Measurements from ENCODE around the gene CFAP53. TPM values are rescaled to one million over a fixed set of nuclear protein-coding genes. Genes with fewer than 3 reads are reported as not detected.

The CFAP53 gene
- total and polyA plus RNA-seq, 2 of the 4 experiments (the other 2 are of a cell fraction): under 0.01 to 0.12 TPM

DNA sequence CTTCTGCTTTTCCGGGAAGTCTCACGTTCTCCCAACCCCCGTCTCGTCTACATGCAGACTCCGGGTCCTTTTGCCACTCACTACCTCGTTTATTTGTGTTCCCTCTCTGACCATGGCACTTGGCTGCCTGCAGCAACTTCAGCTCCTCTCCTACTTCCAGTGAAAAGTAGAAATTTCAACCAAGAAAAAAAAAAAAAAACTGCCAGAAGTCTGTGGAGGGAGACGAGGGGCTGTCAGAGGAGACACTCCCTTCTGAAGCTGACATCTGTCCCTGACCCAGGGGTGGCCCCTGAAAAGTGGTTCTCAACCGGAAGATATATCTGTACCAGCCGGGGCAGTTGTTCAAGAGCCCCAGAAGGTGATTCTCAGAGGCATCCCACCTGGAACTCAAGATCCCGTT lies 70.6 kb downstream of the CFAP53 start:
- no peak overlapping the region for H2AK5ac ChIP-seq (ENCODE audit: low read depth, low read length)
- H3K4me3 ChIP-seq (ENCODE audit: insufficient read depth, low read depth, low read length): no peak overlapping the region
- TF ChIP-seq MXI1 (IDR thresholded peaks at IDR 0.05; ENCODE audit: borderline replicate concordance, low read depth, low read length) (no peak), SMC3 (IDR thresholded peaks at IDR 0.05; ENCODE audit: low read depth, low read length) (no peak), CTCF (conservative IDR thresholded peaks at IDR 0.05; ENCODE audit: low read depth, low read length) (no peak), MAFK (IDR thresholded peaks at IDR 0.05; ENCODE audit: low read depth, low read length) (no peak), FOS (IDR thresholded peaks at IDR 0.05; ENCODE audit: low read depth, low read length) (no peak), BHLHE40 (IDR thresholded peaks at IDR 0.05; ENCODE audit: low read depth, low read length) (no peak), POLR2A (IDR thresholded peaks at IDR 0.05; ENCODE audit: low read depth, low read length) (no peak), CEBPB (IDR thresholded peaks at IDR 0.05; ENCODE audit: low read depth, low read length) (no peak), CHD1 (IDR thresholded peaks at IDR 0.05; ENCODE audit: low read depth, low read length) (no peak), NFE2L2 (IDR thresholded peaks at IDR 0.05; ENCODE audit: low read depth, low read length) (no peak), RFX5 (IDR thresholded peaks at IDR 0.05; ENCODE audit: low read depth, low read length) (no peak), RCOR1 (IDR thresholded peaks at IDR 0.05; ENCODE audit: insufficient replicate concordance, low read length) (no peak)
- TF ChIP-seq, protein P1, sequence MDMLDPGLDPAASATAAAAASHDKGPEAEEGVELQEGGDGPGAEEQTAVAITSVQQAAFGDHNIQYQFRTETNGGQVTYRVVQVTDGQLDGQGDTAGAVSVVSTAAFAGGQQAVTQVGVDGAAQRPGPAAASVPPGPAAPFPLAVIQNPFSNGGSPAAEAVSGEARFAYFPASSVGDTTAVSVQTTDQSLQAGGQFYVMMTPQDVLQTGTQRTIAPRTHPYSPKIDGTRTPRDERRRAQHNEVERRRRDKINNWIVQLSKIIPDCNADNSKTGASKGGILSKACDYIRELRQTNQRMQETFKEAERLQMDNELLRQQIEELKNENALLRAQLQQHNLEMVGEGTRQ (IDR thresholded peaks at IDR 0.05; ENCODE audit: low read depth, low read length): no peak
- no peak overlapping the region for H2AFZ ChIP-seq (replicated peaks; ENCODE audit: low read length, poor library complexity)
- no CpG with 5 or more reads among the region's 10 CpGs for WGBS, 2 experiments (ENCODE audit: extremely low coverage in 2 of 2, insufficient read length in 1 of 2)
- H3K9ac ChIP-seq (ENCODE audit: low read depth, low read length): no peak overlapping the region
- intact Hi-C loops (cut with micrococcal nuclease): no loop called here
- H4K5ac ChIP-seq (ENCODE audit: low read depth, low read length): no peak overlapping the region
- no peak overlapping the region for H3K56ac ChIP-seq (ENCODE audit: extremely low read depth, insufficient read depth, low read length)
- H2BK15ac ChIP-seq (ENCODE audit: low read depth, low read length): no peak overlapping the region
- H4K91ac ChIP-seq (ENCODE audit: insufficient read depth, low read depth, low read length): no peak overlapping the region
- H2BK120ac ChIP-seq (ENCODE audit: low read depth, low read length): no peak overlapping the region
- H4K8ac ChIP-seq (ENCODE audit: low read depth in 2 of 2, low read length in 2 of 2): no peak overlapping the region
- H3K9me1 ChIP-seq (ENCODE audit: insufficient read depth, low read length): no peaks in the 10 kb centered on the region
- no peaks in the 10 kb centered on the region for H3K4me1 ChIP-seq (ENCODE audit: control insufficient read depth, insufficient read depth, low read length)
- H3K79me1 ChIP-seq (ENCODE audit: low read depth in 1 of 2, low read length in 2 of 2): no peaks in the 10 kb centered on the region
- no TSS peak for BruUV-seq (replicated peaks)
- H3K23ac ChIP-seq (ENCODE audit: low read depth, low read length): no peak overlapping the region
- no peak overlapping the region for H2AK9ac ChIP-seq (replicated peaks; ENCODE audit: low read depth, low read length, poor library complexity)
- H3K18ac ChIP-seq (ENCODE audit: low read depth, low read length): no peak overlapping the region
- no peak overlapping the region for H3K4ac ChIP-seq (ENCODE audit: low read depth, low read length)
- POLR2A ChIA-PET (ENCODE audit: unreplicated experiment): no interaction called here
- no peak overlapping the region for H3K4me2 ChIP-seq (ENCODE audit: low read depth, low read length)
- DNase-seq (no peak), ATAC-seq (ENCODE audit: low read depth) (no peak)
- dilution Hi-C loops (cut with HindIII; ENCODE audit: low sequenced_read_pairs, unreplicated experiment): no loop called here
- H3K14ac ChIP-seq (replicated peaks; ENCODE audit: low read depth, low read length): no peak overlapping the region
- peaks cover 41% of the 10 kb centered on the region for H3K27me3 ChIP-seq (ENCODE audit: control insufficient read depth, insufficient read depth, low read length)
- no peaks in the 10 kb centered on the region; the same call in 1 of the 2 replicates for H3K9me3 ChIP-seq (ENCODE audit: control insufficient read depth, insufficient read depth, low read length)
- H2BK5ac ChIP-seq (ENCODE audit: low read depth, low read length, poor library complexity, severe bottlenecking): no peak overlapping the region
- no peak overlapping the region for H3K27ac ChIP-seq (ENCODE audit: insufficient read depth, low read length)
- CTCF ChIA-PET: interaction anchor here (0.6 kb wide), 1 partner anchor 9 kb away, joined by 3 read pairs; no protein-coding TSS in a partner anchor
- H4K20me1 ChIP-seq (ENCODE audit: insufficient read depth, low read length): no peaks in the 10 kb centered on the region
- no peak overlapping the region for H2BK20ac ChIP-seq (ENCODE audit: low read depth, low read length)
- no peaks in the 10 kb centered on the region for H3K36me3 ChIP-seq (ENCODE audit: control insufficient read depth, insufficient read depth, low read length)
- in situ Hi-C loops (cut with MboI; ENCODE audit: low sequenced_read_pairs): loop anchor here (25.0 kb wide), 1 partner anchor 683 kb away; no protein-coding TSS in a partner anchor
